ENCODE measurements around the gene GPR158. TPM values are rescaled to one million over a fixed set of nuclear protein-coding genes. Genes with fewer than 3 reads are reported as not detected.

The GPR158 gene
- total RNA-seq, 1 experiment from 2014 or later = 0.24 TPM

DNA sequence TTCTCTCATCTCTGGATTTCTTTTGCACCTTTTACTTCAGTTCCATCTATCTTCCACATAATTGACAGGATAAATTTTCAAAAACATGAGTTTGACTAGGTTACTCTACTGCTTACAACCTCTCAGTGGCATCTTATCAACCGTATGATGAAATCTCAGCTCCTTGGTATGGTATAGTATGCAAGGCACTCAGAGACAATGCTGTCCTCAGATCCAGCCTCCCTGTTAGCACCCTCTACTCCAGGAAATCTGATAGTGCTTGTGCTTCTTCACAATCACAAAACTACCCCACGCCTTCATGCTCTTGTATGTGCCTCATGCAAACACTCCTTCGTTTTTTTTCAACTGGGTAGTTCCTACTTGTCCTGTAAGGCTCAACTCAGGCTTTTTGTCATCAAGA is 330.7 kb downstream of the GPR158 start:
- no CpG with 5 or more reads among the region's 3 CpGs for WGBS (ENCODE audit: extremely low coverage, insufficient read length, low lambda C conversion rate)
- Histone ChIP-seq H2BK5ac (ENCODE audit: insufficient read length, low read length) (no peak overlapping the region), H2BK20ac (ENCODE audit: low read depth, low read length, poor library complexity, severe bottlenecking) (no peak overlapping the region), H2BK15ac (ENCODE audit: low read depth, low read length) (no peak overlapping the region), H4K8ac (replicated peaks; ENCODE audit: insufficient read length, low read depth, low read length) (no peak overlapping the region), H3K27ac (ENCODE audit: insufficient read length, low read depth, low read length) (no peak overlapping the region), H3K56ac (ENCODE audit: insufficient read length, low read depth, low read length) (no peak overlapping the region), H3K9ac (ENCODE audit: extremely low read depth, insufficient read length, low read length) (no peak overlapping the region), H2AK5ac (ENCODE audit: insufficient read length, low read length) (no peak overlapping the region), H3K23ac (ENCODE audit: insufficient read length, low read depth, low read length) (no peak overlapping the region), H3K14ac (ENCODE audit: insufficient read depth, low read length) (no peak overlapping the region), H3K79me1 (ENCODE audit: insufficient read depth, low read depth, low read length, poor library complexity, severe bottlenecking) (no peaks in the 10 kb centered on the region), H3K23me2 (ENCODE audit: insufficient read length, low read depth, low read length, poor library complexity, severe bottlenecking) (no peaks in the 10 kb centered on the region), H3K18ac (ENCODE audit: insufficient read length, low read depth, low read length) (no peak overlapping the region), H2BK120ac (ENCODE audit: low read depth, low read length, poor library complexity, severe bottlenecking) (no peak overlapping the region), H3K4me2 (ENCODE audit: insufficient read depth, insufficient read length, low read length) (no peak overlapping the region), H3K79me2 (ENCODE audit: insufficient read depth, low read length) (no peaks in the 10 kb centered on the region), H3T11ph (ENCODE audit: low read length) (no peak overlapping the region), H3K27me3 (ENCODE audit: insufficient read depth, low read length) (no peaks in the 10 kb centered on the region), H4K91ac (ENCODE audit: insufficient read length, low read depth, low read length) (no peak overlapping the region), H4K5ac (ENCODE audit: insufficient read length, low read depth, low read length) (no peak overlapping the region), H4K20me1 (ENCODE audit: control insufficient read depth, insufficient read depth, insufficient read length) (no peaks in the 10 kb centered on the region), H3K4me1 (ENCODE audit: insufficient read depth, low read length) (no peaks in the 10 kb centered on the region; the same call in 1 of the 2 replicates), H2AFZ (ENCODE audit: low read length) (no peak overlapping the region), H3K4ac (ENCODE audit: low read depth, low read length) (no peak overlapping the region), H3K9me3 (ENCODE audit: control insufficient read depth, low read depth, low read length) (no peaks in the 10 kb centered on the region), H2BK12ac (ENCODE audit: insufficient read length, low read depth, low read length) (no peak overlapping the region)
- H3K9me3 Mint-ChIP-seq = no peaks in the 10 kb centered on the region
- H3K27me3 Mint-ChIP-seq (ENCODE audit: low read depth) = no peaks in the 10 kb centered on the region
- H3K4me3 Mint-ChIP-seq = no peak overlapping the region
- H3K4me1 Mint-ChIP-seq = peaks cover 33 to 35% of the 10 kb centered on the region in 2 experiments
- DNase-seq = no peak
- H3K27ac Mint-ChIP-seq = no peak overlapping the region
- TF ChIP-seq, protein P1, sequence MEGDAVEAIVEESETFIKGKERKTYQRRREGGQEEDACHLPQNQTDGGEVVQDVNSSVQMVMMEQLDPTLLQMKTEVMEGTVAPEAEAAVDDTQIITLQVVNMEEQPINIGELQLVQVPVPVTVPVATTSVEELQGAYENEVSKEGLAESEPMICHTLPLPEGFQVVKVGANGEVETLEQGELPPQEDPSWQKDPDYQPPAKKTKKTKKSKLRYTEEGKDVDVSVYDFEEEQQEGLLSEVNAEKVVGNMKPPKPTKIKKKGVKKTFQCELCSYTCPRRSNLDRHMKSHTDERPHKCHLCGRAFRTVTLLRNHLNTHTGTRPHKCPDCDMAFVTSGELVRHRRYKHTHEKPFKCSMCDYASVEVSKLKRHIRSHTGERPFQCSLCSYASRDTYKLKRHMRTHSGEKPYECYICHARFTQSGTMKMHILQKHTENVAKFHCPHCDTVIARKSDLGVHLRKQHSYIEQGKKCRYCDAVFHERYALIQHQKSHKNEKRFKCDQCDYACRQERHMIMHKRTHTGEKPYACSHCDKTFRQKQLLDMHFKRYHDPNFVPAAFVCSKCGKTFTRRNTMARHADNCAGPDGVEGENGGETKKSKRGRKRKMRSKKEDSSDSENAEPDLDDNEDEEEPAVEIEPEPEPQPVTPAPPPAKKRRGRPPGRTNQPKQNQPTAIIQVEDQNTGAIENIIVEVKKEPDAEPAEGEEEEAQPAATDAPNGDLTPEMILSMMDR (conservative IDR thresholded peaks at IDR 0.05) = no peak
- no peaks in the 10 kb centered on the region for H3K36me3 Mint-ChIP-seq (ENCODE audit: insufficient read depth in 1 of 3, low read depth in 3 of 3)
